OCI-LY3 (cell line): Measurements from ENCODE around the gene MBTPS2.

Source experiments
- CTCF ChIP-seq: fragments of 200-600, 300-600 bp; sonication (generic); IDR thresholded peaks from 2 replicates; pipeline ENCODE4 v1.5.1; 2014; ENCODE audit warnings: antibody characterized with exemption, low read length, low read depth
- EZH2phosphoT487 ChIP-seq: fragments of 200-600 bp; shearing (Covaris generic); IDR thresholded peaks from 2 replicates; pipeline ENCODE4 v1.6.1; 2018; ENCODE audit warnings: antibody characterized with exemption, mixed run types, low read depth

GRCh38 chrX:21865436-21865835, 26.0 kb downstream of the MBTPS2 start:
- no peak for TF ChIP-seq CTCF
- TF ChIP-seq EZH2phosphoT487, result no peak
